CD14-positive monocyte (primary cell): ENCODE measurements around the gene KSR1. TPM values are rescaled to one million over a fixed set of nuclear protein-coding genes. Genes with fewer than 3 reads are reported as not detected.

ENCODE experiments used
- DNase-seq, 3 donors: peaks; one replicate each; pipeline ENCODE4 v3.0.0-alpha.2; 2011 to 2022
- H2AFZ ChIP-seq: 2 replicates; pipeline ENCODE4 v1.6.0; 2012; ENCODE audit warnings: mild to moderate bottlenecking, low read depth, low read length, inconsistent platforms; ENCODE audit not compliant: insufficient read depth, poor library complexity, severe bottlenecking
- H3K27ac ChIP-seq, 2 donors: 1 replicate in 1 of 2; 2 replicates in 1 of 2; pipeline ENCODE4 v1.5.1; 2012 to 2013; ENCODE audit warnings: low read length in 2 of 2, control low read depth in 1 of 2, inconsistent platforms in 1 of 2, low read depth in 1 of 2, mild to moderate bottlenecking in 1 of 2
- H3K27me3 ChIP-seq, 2 donors: one replicate each; pipeline versions ENCODE4 v1.6.0 to v1.6.1; 2011 to 2013; ENCODE audit warnings: low read length in 2 of 2; ENCODE audit not compliant: control insufficient read depth in 2 of 2, insufficient read depth in 2 of 2
- H3K36me3 ChIP-seq, 2 donors: replicated peaks in 1 of 2; 1 replicate in 1 of 2; 2 replicates in 1 of 2; pipeline versions ENCODE4 v1.5.1 to v1.6.1; 2012 to 2013; ENCODE audit warnings: low read length in 2 of 2, control low read depth in 1 of 2, inconsistent platforms in 1 of 2, mild to moderate bottlenecking in 1 of 2; ENCODE audit not compliant: insufficient read depth in 2 of 2, control insufficient read depth in 1 of 2
- H3K4me1 ChIP-seq, 2 donors: 1 replicate in 1 of 2; 2 replicates in 1 of 2; pipeline versions ENCODE4 v1.5.1 to v1.6.1; 2012 to 2013; ENCODE audit warnings: low read length in 2 of 2, control low read depth in 1 of 2, inconsistent platforms in 1 of 2, mild to moderate bottlenecking in 1 of 2, moderate library complexity in 1 of 2; ENCODE audit not compliant: insufficient read depth in 2 of 2, control insufficient read depth in 1 of 2
- H3K4me2 ChIP-seq: replicated peaks from 2 replicates; pipeline ENCODE3; 2012; ENCODE audit warnings: low read length, moderate library complexity, mild to moderate bottlenecking; ENCODE audit not compliant: poor library complexity, severe bottlenecking; ENCODE audit errors: extremely low read depth
- H3K4me3 ChIP-seq, 3 experiments: fragments of 200-600 bp in 1 of 3; sonication (generic) in 1 of 3; replicated peaks in 1 of 3; 1 replicate in 2 of 3; 2 replicates in 1 of 3; pipeline ENCODE4 v1.5.1; 2011 to 2013; ENCODE audit warnings: low read length in 3 of 3, mild to moderate bottlenecking in 3 of 3, control low read depth in 2 of 3, low read depth in 2 of 3, inconsistent platforms in 1 of 3, moderate library complexity in 1 of 3
- H3K79me2 ChIP-seq: 2 replicates; pipeline ENCODE4 v1.6.0; 2012; ENCODE audit warnings: mild to moderate bottlenecking, control low read depth, inconsistent platforms, low read length, moderate library complexity; ENCODE audit not compliant: insufficient read depth
- H3K9ac ChIP-seq: 2 replicates; pipeline ENCODE4 v1.6.0; 2017; ENCODE audit warnings: low read length, mild to moderate bottlenecking; ENCODE audit not compliant: insufficient read depth, poor library complexity, severe bottlenecking
- H3K9me3 ChIP-seq, 2 donors: replicated peaks in 1 of 2; 1 replicate in 1 of 2; 2 replicates in 1 of 2; pipeline versions ENCODE4 v1.5.1 to v1.6.1; 2012 to 2013; ENCODE audit warnings: low read length in 2 of 2, control low read depth in 1 of 2; ENCODE audit not compliant: control insufficient read depth in 1 of 2, insufficient read depth in 1 of 2
- H4K20me1 ChIP-seq: 2 replicates; pipeline ENCODE4 v1.6.0; 2012; ENCODE audit warnings: mild to moderate bottlenecking, low read length, control low read depth, moderate library complexity; ENCODE audit not compliant: insufficient read depth
- H3K27ac Mint-ChIP-seq, 7 donors: one replicate each; pipeline ENCODE4 v1.8.0; 2020; ENCODE audit warnings: mild to moderate bottlenecking in 7 of 7, mixed read lengths in 7 of 7, moderate library complexity in 6 of 7, inconsistent platforms in 2 of 7
- H3K27me3 Mint-ChIP-seq, 3 donors: one replicate each; pipeline ENCODE4 v1.8.0; 2021 to 2022; ENCODE audit warnings: low read depth in 3 of 3, mild to moderate bottlenecking in 3 of 3, mixed read lengths in 3 of 3, moderate library complexity in 3 of 3, inconsistent platforms in 1 of 3
- H3K36me3 Mint-ChIP-seq, 2 donors: one replicate each; pipeline ENCODE4 v1.8.0; 2020; ENCODE audit warnings: mixed read lengths in 2 of 2, inconsistent platforms in 1 of 2, mild to moderate bottlenecking in 1 of 2
- H3K4me1 Mint-ChIP-seq: one replicate; pipeline ENCODE4 v1.8.0; 2020; ENCODE audit warnings: mild to moderate bottlenecking, mixed read lengths
- H3K4me3 Mint-ChIP-seq, 2 donors: one replicate each; pipeline ENCODE4 v1.8.0; 2020; ENCODE audit warnings: mild to moderate bottlenecking in 2 of 2, mixed read lengths in 2 of 2, moderate library complexity in 1 of 2
- H3K9me3 Mint-ChIP-seq, 7 donors: one replicate each; pipeline ENCODE4 v1.8.0; 2020 to 2022; ENCODE audit warnings: mixed read lengths in 7 of 7, mild to moderate bottlenecking in 6 of 7, moderate library complexity in 6 of 7, inconsistent platforms in 2 of 7
- CTCF ChIP-seq: fragments of 200-600 bp; IDR thresholded peaks from one replicate; pipeline ENCODE4 v1.8.0; 2022; ENCODE audit warnings: antibody characterized with exemption, mild to moderate bottlenecking
- WGBS: methylation state at CpG from one replicate; pipeline ENCODE4 v1.1.5; 2013; ENCODE audit warnings: missing lambda C conversion rate; ENCODE audit not compliant: insufficient coverage; 5-methylcytosine and 5-hydroxymethylcytosine counted together
- intact Hi-C, 2 donors: fragments of 100-400 bp; cut with micrococcal nuclease; formaldehyde crosslinking; loops; one replicate each; pipeline versions ENCODE4 v1.15.0 to v1.15.1; 2023
- polyA plus RNA-seq, 3 donors: library from polyadenylated mRNA; depleted of rRNA in 1 of 3; unstranded in 2 of 3; stranded (reverse) in 1 of 3; fragments of 300-500 nt in 2 of 3; fragments of >200 nt in 1 of 3; fragmentation: Illumina TruSeq in 2 of 3; gene quantifications; 1 replicate in 2 of 3; 2 replicates in 1 of 3; pipeline ENCODE4 v1.2.3, GENCODE V29; 2012 to 2021

Gene KSR1
- polyA plus RNA-seq, 3 donors, result 1.2 to 111 (median 4.2) TPM

GRCh38 chr17:27524594-27524993 lies 68.3 kb downstream of the KSR1 start:
- no peak overlapping the region for H3K4me3 ChIP-seq
- H3K4me2 ChIP-seq, result no peak overlapping the region
- H3K4me1 ChIP-seq, result peaks cover 41 to 46% of the 10 kb centered on the region in 2 donors
- Mint-ChIP-seq H3K27me3 (peaks cover 0 to 1% (median 0%) of the 10 kb centered on the region in 3 donors), H3K27ac (no peak overlapping the region), H3K9me3 (peaks cover 0 to 1% (median 0%) of the 10 kb centered on the region in 7 donors), H3K4me1 (peaks cover 76% of the 10 kb centered on the region), H3K36me3 (peaks cover 6 to 11% of the 10 kb centered on the region in 2 donors), H3K4me3 (no peak overlapping the region)
- intact Hi-C loops, result no loop called here
- H3K36me3 ChIP-seq, result no peaks in the 10 kb centered on the region
- H3K79me2 ChIP-seq, result peaks cover 86% of the 10 kb centered on the region
- H3K9me3 ChIP-seq, result no peaks in the 10 kb centered on the region
- H2AFZ ChIP-seq, result no peak overlapping the region
- no peak overlapping the region for H3K9ac ChIP-seq
- H3K27ac ChIP-seq, result no peak overlapping the region
- no peak for DNase-seq
- WGBS, result 70% methylated on average over 2 of the region's 2 CpGs
- peaks cover 61% of the 10 kb centered on the region for H4K20me1 ChIP-seq
- H3K27me3 ChIP-seq, result no peaks in the 10 kb centered on the region
- no peak for TF ChIP-seq CTCF

- Histone ChIP-seq H4K20me1 (peaks cover 53% of the 10 kb centered on the region), H2AFZ (no peak overlapping the region), H3K4me1 (peaks cover 48 to 53% of the 10 kb centered on the region in 2 donors), H3K36me3 (no peaks in the 10 kb centered on the region), H3K4me2 (no peak overlapping the region), H3K79me2 (peaks cover 86% of the 10 kb centered on the region), H3K4me3 (no peak overlapping the region), H3K27ac (no peak overlapping the region), H3K27me3 (no peaks in the 10 kb centered on the region), H3K9ac (no peak overlapping the region), H3K9me3 (no peaks in the 10 kb centered on the region)
- Mint-ChIP-seq H3K27me3 (peaks cover 0 to 1% (median 0%) of the 10 kb centered on the region in 3 donors), H3K36me3 (peaks cover 6 to 12% of the 10 kb centered on the region in 2 donors), H3K4me1 (peaks cover 83% of the 10 kb centered on the region), H3K4me3 (no peak overlapping the region), H3K27ac (peak overlapping the region in 4 of 7 donors; percentile 5 to 75 (median 36)), H3K9me3 (peaks cover 0 to 1% (median 0%) of the 10 kb centered on the region in 7 donors)
- DNase-seq, result no peak
- 82% methylated on average over 2 of the region's 2 CpGs for WGBS
- intact Hi-C loops, result no loop called here
- TF ChIP-seq CTCF, result no peak
These were observed 69.1 kb downstream of the KSR1 start for GRCh38 chr17:27525316-27525715.
